Glutamatergic neuron (in vitro differentiated cells): Measurements from ENCODE around the gene ZNF497. TPM values are rescaled to one million over a fixed set of nuclear protein-coding genes. Genes with fewer than 3 reads are reported as not detected.

Experiments
- DNase-seq: peaks from one replicate; pipeline ENCODE4 v3.0.0; 2022
- H3K27ac Mint-ChIP-seq: one replicate; pipeline ENCODE4 v1.8.0; 2020; ENCODE audit warnings: mild to moderate bottlenecking, mixed read lengths, inconsistent platforms; ENCODE audit not compliant: unreplicated experiment
- H3K27me3 Mint-ChIP-seq: one replicate; pipeline ENCODE4 v1.8.0; 2020; ENCODE audit warnings: mild to moderate bottlenecking, moderate library complexity, mixed read lengths, inconsistent platforms; ENCODE audit not compliant: unreplicated experiment
- H3K36me3 Mint-ChIP-seq: one replicate; pipeline ENCODE4 v1.8.0; 2020; ENCODE audit warnings: mild to moderate bottlenecking, mixed read lengths, inconsistent platforms; ENCODE audit not compliant: unreplicated experiment
- H3K4me1 Mint-ChIP-seq: one replicate; pipeline ENCODE4 v1.8.0; 2020; ENCODE audit warnings: mild to moderate bottlenecking, low read depth, mixed read lengths, inconsistent platforms; ENCODE audit not compliant: unreplicated experiment
- H3K4me3 Mint-ChIP-seq: one replicate; pipeline ENCODE4 v1.8.0; 2020; ENCODE audit warnings: mild to moderate bottlenecking, mixed read lengths, inconsistent platforms; ENCODE audit not compliant: unreplicated experiment
- H3K9me3 Mint-ChIP-seq: one replicate; pipeline ENCODE4 v1.8.0; 2020; ENCODE audit warnings: mild to moderate bottlenecking, moderate library complexity, mixed read lengths, inconsistent platforms; ENCODE audit not compliant: unreplicated experiment
- total RNA-seq: library from RNA; stranded (reverse); fragmentation: NEBNext Ultra II Directional; extraction: Animal tissue kit (Norgen Biotek cat#: 25700); gene quantifications from one replicate; pipeline ENCODE4 v1.2.1, GENCODE V29; 2021; ENCODE audit not compliant: unreplicated experiment
- TF ChIP-seq, protein P1 (sequence below): fragments of 200-600 bp; sonication (generic); IDR thresholded peaks from one replicate; pipeline ENCODE4 v1.5.0; 2021; ENCODE audit not compliant: partially characterized antibody, unreplicated experiment

The ZNF497 gene
- total RNA-seq, 1 donor from 2014 or later, result 3.5 TPM

DNA sequence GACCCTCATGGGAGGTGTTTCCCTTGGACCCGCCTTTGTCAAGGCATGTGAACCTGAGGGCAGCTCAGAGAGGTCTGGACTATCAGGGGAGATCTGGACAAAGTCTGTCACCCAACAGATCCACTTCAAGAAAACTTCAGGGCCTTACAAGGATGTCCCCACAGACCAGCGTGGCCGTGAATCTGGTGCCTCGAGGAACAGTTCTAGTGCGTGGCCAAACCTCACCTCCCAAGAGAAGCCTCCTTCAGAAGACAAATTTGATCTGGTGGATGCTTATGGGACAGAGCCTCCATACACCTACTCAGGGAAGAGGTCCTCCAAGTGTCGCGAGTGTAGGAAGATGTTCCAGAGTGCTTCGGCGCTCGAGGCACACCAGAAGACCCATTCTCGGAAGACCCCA lies 24.2 kb downstream of the ZNF497 start:
- Mint-ChIP-seq H3K27ac (no peak overlapping the region), H3K27me3 (peaks cover 9% of the 10 kb centered on the region), H3K4me3 (no peak overlapping the region), H3K9me3 (peaks cover 1% of the 10 kb centered on the region), H3K36me3 (peaks cover 15% of the 10 kb centered on the region), H3K4me1 (no peaks in the 10 kb centered on the region)
- TF ChIP-seq, protein P1, sequence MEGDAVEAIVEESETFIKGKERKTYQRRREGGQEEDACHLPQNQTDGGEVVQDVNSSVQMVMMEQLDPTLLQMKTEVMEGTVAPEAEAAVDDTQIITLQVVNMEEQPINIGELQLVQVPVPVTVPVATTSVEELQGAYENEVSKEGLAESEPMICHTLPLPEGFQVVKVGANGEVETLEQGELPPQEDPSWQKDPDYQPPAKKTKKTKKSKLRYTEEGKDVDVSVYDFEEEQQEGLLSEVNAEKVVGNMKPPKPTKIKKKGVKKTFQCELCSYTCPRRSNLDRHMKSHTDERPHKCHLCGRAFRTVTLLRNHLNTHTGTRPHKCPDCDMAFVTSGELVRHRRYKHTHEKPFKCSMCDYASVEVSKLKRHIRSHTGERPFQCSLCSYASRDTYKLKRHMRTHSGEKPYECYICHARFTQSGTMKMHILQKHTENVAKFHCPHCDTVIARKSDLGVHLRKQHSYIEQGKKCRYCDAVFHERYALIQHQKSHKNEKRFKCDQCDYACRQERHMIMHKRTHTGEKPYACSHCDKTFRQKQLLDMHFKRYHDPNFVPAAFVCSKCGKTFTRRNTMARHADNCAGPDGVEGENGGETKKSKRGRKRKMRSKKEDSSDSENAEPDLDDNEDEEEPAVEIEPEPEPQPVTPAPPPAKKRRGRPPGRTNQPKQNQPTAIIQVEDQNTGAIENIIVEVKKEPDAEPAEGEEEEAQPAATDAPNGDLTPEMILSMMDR, result no peak
- DNase-seq, result no peak

DNA sequence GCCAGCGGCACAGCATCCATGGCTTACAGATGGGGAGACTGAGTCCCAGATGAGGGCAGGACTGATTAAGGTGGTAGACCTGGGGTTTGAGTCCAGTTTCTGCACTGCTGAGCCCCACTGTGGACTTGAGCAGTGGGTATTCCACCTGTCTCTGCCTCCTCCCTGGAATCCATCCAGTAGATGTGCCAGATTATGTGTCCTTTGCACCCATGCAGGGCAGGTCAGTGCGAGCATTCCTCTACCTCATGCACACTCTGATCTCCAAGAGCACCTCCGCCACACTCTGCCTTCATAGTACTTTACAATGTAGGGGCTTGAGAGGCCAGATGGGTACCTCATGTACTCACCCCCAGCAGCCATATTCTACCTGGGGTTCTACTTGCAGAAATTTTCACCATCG lies 25.7 kb downstream of the ZNF497 start:
- no peaks in the 10 kb centered on the region for H3K4me1 Mint-ChIP-seq
- H3K9me3 Mint-ChIP-seq, result no peaks in the 10 kb centered on the region
- no peak overlapping the region for H3K27ac Mint-ChIP-seq
- H3K4me3 Mint-ChIP-seq, result no peak overlapping the region
- no peak for DNase-seq
- TF ChIP-seq, protein P1, result no peak
- peaks cover 11% of the 10 kb centered on the region for H3K27me3 Mint-ChIP-seq
- peaks cover 6% of the 10 kb centered on the region for H3K36me3 Mint-ChIP-seq

DNA sequence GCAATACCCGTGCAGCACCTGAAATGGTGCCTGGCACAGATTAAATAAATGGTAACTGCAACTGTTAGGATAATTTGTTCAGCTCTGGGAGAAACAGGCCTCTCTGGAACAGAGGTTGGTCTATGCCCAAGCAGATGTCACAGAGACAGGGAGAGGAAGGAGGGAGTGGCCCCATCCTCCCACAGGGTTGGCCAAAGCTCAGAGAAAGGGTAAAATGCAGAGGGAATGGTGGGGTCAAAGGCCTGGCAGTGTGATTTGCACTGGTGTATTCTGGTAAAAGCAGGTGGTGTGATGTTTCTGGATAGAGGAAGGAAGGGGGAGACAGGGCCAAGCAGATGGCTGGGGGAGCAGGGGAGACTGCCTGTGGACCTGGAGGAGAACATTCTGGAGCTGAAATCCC lies 26.3 kb downstream of the ZNF497 start:
- H3K4me1 Mint-ChIP-seq, result no peaks in the 10 kb centered on the region
- DNase-seq, result no peak
- H3K27ac Mint-ChIP-seq, result no peak overlapping the region
- H3K9me3 Mint-ChIP-seq, result no peaks in the 10 kb centered on the region
- TF ChIP-seq, protein P1, result no peak
- peaks cover 11% of the 10 kb centered on the region for H3K27me3 Mint-ChIP-seq
- H3K4me3 Mint-ChIP-seq, result no peak overlapping the region
- H3K36me3 Mint-ChIP-seq, result peaks cover 5% of the 10 kb centered on the region

DNA sequence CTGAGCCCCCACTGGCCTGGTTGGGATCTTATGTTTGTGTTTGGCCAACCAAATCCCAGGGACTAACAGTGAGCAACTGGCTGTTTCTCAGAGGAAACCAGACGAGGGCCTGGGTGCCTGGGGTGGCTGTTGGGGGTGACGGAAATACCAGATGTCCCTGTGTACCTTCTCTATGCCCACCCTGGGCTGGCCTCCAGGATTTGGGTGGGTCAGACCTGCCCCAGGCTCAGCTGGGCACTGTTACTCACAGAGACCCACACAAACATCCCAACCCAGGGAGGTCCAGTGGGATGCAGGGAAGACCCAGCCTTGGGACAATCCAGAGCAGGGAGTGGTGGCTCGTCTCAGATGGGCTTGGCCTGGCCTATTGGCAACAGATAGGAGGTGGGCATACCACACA lies 26.9 kb downstream of the ZNF497 start:
- TF ChIP-seq, protein P1, result no peak
- Mint-ChIP-seq H3K9me3 (no peaks in the 10 kb centered on the region), H3K4me1 (peaks cover 3% of the 10 kb centered on the region), H3K36me3 (peaks cover 5% of the 10 kb centered on the region), H3K27me3 (peaks cover 11% of the 10 kb centered on the region), H3K4me3 (no peak overlapping the region), H3K27ac (no peak overlapping the region)
- DNase-seq, result no peak

DNA sequence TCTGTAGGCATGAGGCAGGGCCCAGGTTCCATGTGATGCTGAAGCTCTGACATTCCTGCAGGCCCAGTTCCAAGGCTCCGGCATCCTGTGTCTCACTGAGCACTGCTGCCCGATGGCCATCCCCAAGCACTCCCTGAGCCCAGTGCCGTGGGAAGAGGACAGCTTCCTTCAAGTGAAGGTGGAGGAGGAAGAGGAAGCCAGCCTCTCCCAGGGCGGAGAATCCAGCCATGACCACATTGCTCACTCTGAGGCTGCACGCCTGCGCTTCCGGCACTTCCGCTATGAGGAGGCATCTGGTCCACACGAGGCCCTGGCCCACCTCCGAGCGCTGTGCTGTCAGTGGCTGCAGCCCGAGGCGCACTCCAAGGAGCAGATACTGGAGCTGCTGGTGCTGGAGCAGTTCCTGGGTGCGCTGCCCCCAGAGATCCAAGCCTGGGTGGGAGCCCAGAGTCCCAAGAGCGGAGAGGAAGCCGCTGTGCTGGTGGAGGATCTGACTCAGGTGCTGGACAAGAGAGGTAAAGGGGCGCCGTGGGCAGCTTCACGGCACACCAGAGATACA lies 27.8 kb downstream of the ZNF497 start:
- no peak overlapping the region for H3K27ac Mint-ChIP-seq
- H3K27me3 Mint-ChIP-seq, result peaks cover 10% of the 10 kb centered on the region
- no peaks in the 10 kb centered on the region for H3K9me3 Mint-ChIP-seq
- H3K4me3 Mint-ChIP-seq, result no peak overlapping the region
- H3K4me1 Mint-ChIP-seq, result peaks cover 5% of the 10 kb centered on the region
- H3K36me3 Mint-ChIP-seq, result peaks cover 3% of the 10 kb centered on the region
- TF ChIP-seq, protein P1, result no peak
- no peak for DNase-seq
